ENCODE results near the gene LY6G6C.

DNA sequence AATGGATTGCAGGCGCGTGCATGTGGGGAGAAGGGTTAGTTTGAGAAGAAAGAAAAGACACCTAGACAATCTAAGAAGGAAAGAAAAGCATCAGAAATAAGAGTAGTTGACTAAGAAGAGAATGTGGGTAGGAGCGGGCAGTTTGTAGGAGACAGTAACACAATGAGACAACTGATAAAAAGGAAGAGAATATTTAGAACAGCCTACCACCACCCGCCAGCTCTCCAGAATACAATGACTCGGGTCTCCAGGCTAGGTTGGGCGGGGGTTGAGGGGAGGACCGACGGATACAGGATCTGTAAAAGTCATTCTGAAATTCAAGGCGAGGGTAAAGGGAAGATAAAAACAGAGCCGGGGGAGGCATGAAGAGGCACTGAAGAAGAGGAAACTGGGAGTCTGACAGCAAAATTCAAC, 19.1 kb downstream of the LY6G6C start:
- TF ChIP-seq EZH2 (IDR thresholded peaks at IDR 0.05; ENCODE audit: low read length, unreplicated experiment) (no peak), EZH2phosphoT487 (IDR thresholded peaks at IDR 0.05; ENCODE audit: borderline replicate concordance, low read length) (no peak)
- TF ChIP-seq, protein P1, sequence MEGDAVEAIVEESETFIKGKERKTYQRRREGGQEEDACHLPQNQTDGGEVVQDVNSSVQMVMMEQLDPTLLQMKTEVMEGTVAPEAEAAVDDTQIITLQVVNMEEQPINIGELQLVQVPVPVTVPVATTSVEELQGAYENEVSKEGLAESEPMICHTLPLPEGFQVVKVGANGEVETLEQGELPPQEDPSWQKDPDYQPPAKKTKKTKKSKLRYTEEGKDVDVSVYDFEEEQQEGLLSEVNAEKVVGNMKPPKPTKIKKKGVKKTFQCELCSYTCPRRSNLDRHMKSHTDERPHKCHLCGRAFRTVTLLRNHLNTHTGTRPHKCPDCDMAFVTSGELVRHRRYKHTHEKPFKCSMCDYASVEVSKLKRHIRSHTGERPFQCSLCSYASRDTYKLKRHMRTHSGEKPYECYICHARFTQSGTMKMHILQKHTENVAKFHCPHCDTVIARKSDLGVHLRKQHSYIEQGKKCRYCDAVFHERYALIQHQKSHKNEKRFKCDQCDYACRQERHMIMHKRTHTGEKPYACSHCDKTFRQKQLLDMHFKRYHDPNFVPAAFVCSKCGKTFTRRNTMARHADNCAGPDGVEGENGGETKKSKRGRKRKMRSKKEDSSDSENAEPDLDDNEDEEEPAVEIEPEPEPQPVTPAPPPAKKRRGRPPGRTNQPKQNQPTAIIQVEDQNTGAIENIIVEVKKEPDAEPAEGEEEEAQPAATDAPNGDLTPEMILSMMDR (conservative IDR thresholded peaks at IDR 0.05; ENCODE audit: low read depth, low read length) = no peak

All from PC-3 (cell line).